GM21619 (cell line): Measurements from ENCODE around the gene TSPYL6.

Experiments
- ATAC-seq: cut with Tn5 transposase; IDR thresholded peaks from one replicate; pipeline ENCODE4 v1.9.1; 2021; ENCODE audit not compliant: unreplicated experiment

TSPYL6 gene

DNA sequence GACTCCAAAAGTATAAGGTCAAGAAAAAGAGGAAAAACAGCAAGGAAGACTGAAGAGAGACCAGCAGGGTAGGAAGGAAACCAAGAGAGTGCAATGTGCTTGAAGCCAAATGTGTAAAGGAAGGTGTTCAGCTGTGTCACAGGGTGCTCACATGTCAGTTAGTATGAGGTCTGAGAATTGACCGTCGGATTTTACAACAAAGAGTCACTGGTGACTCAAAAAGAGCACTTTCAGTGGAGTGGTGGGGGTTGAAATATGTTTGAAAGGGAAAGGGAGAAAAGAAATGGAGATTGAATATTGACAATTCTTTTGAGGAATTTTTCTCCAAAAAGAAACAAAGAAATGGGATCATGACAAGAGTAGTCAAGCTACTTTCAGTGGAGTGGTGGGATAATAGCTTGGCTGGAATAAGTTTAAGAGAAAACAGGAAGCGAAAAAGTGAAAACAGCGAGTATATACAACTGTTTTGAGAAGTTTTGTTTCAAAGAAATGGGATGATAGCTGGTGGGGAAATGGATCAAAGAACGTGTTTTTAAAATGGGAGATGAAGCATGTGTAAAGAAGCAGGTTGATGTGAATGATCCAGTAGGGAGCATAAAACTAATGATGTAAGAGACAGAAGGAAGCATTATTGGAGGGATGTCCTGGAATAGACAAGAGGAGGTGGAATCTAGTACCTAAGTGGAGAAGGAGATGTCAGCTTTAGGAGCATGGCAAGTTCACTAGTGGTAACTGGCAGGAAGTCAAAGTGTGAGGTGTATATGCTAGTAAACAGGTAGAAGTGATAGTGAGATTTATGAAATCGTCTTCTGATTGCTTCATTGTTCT, 3.6 kb upstream of the TSPYL6 start:
- ATAC-seq = peak; percentile 62

DNA sequence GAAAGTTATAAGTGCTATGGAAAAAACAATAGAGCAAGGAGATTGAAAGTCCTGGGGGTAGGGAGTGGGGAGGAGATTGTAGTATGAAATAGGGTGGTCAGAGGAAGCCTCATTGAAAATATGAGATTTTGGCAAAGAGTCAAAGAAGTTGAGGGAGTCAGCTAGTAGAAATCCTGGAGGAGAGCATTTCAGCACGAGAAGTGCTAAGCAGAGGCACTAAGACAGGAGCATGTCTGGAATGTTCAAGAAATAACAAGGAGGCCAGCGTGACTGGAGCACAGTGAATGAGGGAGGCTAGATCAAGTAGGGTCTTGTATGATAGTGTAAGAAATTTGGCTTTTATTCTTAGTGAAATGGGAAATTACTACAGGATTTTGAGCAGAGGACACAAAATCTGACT, 2.1 kb upstream of the TSPYL6 start:
- ATAC-seq = no peak

DNA sequence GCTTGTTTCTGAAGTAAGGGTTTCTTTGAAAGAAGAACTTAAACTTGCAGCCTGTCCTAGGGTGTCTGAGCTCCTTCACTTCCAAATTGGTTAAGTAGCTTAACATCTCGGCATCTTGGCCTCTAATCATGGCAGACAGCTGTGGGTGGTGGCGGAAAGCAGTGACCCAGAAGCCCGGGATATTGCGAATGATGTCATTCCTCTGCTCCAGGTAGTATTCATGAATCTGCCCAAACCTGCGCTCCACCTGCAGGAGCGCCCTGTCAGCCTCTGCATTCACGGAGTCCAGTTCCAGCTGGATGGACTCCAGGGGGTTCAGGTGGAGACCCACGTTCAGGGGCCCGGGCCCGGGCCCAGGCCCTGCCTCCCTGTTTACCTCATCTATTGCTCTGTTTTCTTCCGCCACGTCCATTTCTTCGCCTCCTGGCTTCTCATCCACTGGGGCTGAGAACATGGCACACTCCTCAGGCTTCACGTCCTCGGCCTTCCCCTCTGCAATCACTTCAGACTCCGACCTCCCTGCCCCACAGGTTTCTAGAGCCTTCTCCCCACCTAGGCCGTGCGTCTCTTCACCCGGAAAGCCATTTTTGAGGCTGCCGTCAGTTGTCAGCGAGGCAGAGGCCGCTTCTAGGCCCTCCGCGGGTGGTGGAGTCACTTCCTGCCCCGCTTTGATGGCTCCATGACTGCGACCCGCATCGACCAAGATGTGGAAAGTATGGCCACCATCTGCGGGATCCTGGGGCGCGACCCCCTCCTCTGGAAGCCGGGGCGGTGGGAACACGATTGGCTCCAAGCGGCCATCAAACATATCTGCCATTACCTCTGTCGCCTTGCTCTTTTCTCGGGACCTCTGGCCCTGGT, 569 bp downstream of the TSPYL6 start:
- ATAC-seq = no peak

DNA sequence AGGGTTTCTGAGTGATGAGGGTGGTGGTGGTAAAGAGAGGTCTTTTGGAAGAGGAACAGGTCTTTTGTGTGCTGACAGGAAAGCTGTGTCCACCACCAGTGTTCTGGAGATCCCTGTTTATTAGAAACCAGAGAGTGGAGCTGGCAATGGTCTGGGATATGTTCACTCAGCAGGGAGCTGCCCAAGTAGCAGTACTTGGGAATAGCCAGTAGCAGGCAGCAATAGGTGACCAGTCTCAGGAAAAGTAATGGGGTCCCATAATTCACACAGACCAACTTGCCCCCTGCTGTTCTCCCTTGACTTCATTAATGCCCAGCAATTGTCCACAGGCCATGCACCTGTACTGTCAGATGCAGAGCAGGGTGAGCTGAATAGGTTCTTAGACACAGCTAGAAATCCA, 1.8 kb downstream of the TSPYL6 start:
- ATAC-seq = no peak

DNA sequence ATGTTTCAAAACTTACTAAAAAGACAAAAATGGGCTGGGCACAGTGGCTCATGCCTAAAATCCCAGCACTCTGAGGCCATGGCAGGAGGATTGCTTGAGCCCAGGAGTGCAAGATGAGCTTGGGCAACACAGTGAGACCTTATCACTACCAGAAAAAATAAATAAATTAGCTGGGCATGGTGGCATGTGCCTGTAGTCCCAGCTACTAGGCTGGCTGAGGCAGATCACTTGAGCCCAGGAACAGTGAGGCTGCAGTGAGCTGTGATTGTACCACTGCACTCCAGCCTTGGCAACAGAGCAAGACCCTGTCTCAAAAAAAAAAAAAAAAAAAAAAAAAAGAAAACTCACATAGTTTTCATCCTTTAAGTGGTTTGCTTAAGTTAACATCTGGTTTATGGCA, 6.4 kb downstream of the TSPYL6 start:
- ATAC-seq = no peak

DNA sequence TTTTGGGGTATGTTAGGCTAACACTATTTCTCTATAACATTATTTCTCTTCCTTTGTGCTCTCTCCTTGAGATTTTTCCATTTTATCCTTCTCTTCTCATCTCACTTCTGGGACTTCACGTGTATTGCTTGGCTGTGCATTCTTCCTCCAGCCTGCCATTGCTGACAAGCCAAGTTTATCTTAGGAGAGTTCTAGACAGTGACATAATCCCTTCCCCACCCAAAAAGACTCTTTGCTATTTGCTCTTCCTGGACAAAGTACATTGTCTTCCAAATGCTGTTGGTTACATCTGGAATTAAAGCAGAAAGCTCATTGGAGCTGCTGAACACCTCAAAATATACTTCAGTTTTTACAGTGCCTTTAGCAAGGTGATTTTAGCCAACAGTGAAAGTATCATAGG, 8.9 kb downstream of the TSPYL6 start:
- no peak for ATAC-seq

DNA sequence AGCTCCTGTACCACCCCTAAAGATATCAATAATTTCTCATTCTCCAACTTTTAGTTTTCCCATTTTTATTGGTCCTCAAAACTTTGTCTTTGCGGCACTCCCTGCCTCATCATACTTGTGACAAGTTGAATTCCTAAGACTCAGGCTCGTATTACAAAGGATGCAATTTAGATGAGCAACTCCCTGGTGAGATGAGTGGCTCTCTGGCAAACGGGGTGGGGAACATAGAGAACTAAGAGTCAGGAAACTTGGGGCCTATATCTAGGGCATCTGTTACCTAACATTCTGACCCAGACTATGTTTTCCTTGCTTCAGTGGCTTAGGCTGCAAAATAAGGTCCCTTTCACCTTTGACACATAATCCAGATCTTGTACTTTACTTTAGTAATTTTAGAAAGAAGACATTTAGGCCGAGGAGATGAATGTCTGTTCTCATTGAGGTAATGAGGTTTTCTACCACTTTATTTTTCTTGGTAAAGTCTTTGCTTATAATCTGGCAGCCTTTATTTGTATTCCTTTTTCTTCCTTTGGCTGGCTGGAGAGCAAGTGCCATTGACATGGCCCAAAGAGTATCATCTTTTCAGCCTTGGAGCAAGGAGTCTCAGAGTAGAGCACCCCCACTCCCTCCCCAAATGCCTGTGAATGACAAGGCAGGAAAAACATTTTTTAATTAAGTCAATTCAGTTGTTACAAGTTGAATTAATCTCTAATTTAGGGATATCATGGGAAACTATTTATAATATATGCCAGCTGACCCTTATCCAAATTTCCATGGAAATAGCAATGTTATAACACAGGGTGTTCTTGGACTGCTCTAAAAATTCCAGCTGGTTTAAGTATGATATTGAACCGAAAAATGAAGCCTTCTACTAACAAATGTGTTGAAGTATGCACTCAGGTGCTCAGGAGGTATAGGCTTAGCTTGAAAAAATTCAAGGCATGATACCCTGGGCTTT, 15.2 kb downstream of the TSPYL6 start:
- no peak for ATAC-seq

DNA sequence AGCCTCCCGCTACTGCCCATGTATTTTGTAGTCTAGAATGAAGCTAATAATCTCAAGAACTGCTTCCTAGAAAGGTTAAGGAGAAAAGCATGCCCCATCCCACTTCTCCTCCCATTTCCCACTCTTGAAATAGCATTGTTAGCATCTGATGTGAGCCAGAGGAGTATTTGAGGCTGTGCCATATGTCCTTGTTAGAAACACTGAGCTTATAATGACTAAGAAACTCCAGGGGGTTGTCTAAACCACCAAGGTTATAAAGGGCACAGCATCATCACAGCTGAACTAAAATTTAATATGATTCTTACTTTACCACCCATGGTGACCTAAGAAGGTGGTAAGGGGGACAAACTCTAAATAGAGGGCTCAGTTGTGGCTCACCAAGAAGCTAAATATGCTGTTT, 16.6 kb downstream of the TSPYL6 start:
- ATAC-seq = no peak

DNA sequence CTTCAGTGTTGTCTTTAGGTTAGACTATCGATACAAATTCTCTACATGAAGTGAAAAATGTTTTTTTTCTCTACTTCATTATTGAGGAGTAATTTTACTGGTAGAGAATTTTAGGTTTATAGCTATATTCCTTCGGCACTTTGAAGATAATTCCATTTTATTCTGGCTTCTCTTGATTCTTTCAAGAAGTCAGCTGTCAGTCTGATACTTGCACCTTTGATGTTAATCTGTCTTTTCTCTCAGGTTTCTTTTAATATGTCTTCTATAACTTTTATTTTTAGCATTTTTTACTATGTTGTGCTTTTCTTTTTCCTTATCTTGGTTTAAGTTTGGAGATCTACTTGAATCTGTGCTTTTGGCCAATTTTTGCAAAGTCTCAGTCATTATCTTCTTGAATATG, 18.6 kb downstream of the TSPYL6 start:
- no peak for ATAC-seq

DNA sequence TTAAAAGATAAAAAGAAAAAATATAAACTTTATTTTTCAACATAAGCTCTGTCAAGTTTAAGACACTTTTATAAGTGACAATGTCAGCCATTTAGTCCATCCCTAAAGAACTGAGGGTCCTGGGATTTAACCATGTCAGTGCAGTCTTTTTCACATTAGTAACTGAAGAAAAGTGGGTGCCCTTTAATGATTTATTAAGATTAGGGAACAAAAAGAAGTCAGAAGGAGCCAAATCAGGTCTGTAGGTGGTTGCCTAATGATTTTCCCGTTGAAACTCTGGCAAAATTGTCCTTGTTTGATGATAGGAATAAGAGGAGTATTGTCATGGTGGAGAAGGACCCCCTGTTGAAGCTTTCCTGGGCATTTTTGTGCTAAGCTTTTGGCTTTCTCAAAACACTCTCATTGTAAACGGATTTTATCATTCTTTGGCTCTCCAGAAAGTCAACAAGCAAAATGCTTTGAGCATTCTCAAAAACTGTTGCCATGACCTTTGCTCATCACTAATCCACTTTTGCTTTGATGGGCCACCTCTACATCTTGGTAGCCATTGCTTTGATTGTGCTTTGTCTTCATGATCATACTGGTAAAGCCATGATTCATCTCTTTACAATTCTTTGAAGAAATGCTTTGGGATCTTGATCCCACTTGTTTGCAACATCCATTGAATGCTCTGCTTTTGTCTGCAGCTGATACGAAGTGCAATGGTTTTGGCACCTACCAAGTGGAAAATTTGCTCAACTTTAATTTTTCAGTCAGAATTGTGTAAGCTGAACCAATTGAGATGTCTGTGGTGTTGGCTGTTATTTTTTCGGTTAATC, 22.0 kb downstream of the TSPYL6 start:
- ATAC-seq = no peak

DNA sequence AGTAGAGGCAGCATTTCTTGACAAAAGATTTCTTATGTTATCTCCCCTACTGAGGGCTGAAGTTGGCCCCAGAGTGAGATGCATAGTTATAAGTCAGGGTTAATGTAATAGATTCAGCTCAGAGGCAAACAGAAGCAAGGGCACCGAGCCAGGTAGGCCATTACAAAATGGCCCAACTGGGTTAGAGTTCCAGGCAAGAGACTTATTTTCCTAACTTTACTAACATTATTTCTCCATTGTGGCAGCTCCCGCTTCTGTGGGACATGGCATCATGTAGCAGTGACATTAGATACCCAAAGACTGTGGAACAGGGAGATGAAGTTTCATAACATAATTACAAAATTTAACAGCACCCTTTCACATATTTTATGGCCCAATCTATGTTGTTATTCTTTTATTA, 27.1 kb downstream of the TSPYL6 start:
- no peak for ATAC-seq

DNA sequence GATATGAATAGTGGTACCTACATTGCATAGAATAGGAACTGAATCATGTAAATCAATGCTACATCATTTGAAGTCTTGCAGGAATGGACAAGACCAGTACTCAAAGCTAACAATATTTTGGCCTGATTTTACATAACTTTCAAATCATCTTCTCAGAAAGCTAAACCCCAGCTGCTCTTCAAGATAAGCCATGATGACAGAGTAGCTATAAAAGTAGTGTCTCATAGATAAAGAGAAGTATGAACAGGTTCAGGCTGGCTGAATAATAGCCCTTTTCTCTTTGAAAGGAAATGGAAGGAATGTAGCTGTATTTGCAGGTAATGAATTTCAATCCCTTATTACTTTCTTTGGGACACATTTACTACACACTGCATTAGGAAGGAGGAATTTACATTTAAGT, 28.2 kb downstream of the TSPYL6 start:
- no peak for ATAC-seq

DNA sequence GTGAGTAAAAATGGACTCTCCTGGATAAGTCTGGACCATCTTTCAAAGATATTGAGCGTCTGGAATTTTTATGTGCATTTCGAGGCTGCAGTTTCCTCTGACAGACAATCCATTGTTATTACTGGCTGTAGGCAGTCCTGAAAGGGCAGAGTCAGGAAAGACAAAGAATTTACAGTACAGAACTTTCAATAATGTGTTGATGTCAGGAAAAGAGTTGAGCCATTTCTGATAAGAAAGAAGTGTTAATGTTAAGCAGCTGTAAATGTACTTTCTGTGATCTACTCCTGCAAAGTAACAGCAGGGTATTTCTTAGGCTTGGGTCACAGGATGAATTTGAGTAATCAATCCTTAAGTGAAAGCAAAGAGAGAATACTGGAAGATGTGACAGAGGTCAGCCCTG, 29.8 kb downstream of the TSPYL6 start:
- no peak for ATAC-seq

DNA sequence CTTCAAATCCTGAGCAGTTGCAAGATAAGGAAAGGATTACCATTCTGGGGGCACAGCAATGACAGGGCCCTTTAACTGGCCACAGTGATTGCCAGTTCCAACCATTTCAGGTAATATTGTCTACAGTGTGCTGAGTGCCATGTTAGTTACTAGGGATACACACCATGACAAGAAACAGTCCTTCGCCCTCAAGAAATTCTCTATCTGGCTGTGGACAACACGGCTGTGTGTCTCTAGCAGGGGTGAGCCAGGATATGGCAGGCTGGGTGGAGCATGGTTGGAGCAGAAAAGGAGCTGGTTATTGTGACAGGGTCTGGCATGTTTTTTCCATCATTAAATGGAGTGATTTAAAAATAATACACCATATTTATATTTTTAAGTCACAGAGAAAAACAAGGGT, 31.0 kb downstream of the TSPYL6 start:
- no peak for ATAC-seq

DNA sequence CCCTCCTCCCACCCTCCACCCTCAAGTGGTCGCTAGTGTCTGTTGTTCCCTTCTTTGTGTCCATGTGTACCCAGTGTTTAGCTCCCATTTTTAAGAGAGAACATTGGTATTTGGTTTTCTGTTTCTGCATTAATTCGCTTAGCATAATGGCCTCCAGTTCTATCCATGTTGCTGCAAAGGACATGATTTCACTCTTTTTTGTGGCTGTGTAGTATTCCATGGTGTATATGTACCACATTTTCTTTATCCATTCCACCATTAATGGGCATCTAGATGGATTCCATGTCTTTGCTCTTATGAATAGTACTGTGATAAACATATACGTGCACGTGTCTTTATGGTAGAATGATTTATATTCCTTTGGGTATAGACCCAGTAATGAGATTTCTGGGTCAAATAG, 42.9 kb downstream of the TSPYL6 start:
- ATAC-seq = no peak

DNA sequence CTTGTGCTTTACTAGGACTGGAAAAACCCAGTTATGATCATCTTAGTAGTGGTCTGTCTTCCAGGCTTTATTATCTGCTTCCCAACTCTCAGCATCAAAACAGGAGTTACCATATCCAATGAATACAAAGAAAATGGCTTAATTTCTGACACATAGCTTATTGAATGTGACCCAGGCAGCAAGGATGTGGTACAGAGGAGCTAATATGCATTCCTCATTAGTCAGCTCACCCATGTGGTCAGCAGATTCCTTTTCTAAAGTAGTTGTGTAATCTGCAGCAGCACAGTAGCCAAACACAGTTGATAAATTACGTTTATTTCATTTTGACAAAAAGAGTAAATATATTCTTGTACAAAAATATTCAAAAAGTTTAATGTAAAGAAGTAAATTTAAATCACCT, 43.6 kb downstream of the TSPYL6 start:
- no peak for ATAC-seq

DNA sequence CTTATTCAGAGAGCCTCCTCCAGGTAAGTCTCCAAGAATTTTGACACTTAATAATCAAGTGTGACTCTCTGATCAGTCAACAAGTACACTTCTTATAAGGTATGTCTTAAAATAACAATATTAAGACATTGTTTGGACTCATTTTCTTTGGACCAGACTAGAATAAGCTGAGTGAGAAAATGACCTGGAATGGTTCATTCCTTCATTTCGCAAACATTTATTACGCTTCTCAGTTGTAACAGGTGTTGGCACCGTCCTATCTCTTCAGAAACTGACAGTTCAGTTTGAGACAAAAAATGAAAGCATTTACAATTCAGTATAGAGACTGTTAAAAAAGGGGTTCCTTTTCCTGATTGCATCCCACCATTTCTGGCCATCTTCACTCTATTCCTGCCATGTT, 46.6 kb downstream of the TSPYL6 start:
- ATAC-seq = no peak

DNA sequence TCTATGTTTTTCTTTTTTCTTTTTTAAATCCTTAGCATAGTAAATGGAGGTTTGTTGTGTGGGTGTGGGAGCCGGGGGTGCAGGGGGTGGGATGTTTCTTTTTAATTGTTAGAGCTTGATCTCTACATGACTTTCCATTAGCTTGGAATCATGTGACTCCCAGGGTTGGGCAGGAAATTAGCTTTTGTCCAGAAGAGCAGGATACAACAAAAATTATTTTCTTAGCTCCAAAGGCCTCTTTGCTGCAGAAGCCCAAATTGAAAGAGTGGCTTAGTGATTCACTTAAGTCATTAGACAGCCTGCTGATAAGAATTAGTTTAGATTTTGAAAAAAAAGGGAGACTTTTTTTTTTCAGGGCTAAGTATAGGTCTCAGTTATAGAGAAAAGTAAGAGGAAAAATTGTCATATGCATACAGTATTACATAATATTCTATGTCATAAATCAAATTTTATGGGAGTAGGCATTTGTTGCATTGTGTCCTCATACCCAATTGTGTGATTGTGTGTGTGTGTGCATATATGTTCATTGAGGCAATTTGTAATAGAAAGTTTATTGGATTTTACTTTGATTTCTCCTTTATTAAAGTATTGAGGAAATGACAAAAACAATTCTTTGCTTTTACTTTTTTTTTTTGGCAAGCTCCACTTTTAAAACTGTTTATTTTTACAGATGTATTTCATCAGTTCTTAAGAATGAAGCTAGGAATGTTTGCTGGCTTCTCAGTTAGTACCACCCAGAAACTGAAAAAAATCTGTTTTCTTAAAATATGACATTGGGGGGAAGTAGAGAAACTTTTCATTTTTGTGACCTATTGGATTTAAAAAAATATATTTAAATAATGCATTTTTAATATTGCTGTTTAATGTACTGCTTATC, 47.4 kb downstream of the TSPYL6 start:
- ATAC-seq = no peak

DNA sequence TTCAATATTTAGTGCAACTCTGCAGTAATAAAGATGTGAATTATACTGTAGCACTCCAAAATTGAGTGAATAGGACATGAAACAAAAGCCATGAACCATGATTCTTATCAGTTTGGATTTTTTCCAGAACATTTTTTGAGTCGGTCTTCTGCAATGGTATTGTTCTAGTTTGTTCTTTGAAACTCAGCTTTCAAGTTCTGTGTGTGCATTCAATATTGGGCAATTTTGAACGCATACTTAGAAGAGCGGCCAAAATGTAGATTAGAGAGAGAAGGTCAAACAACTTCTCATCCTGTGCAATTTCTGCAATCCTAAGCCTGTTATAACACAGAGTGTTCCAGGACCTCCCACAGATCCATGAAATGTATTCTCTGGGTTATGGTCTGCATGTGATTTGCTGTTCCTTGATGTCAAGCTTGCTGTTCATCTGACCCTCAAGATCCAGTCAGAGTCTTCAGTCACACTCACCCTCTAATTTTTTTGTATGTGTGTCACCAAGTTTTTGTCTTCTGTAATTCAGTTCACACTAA, 48.3 kb downstream of the TSPYL6 start:
- no peak for ATAC-seq
